ENCODE data around the gene TNS1.

Gene TNS1

DNA sequence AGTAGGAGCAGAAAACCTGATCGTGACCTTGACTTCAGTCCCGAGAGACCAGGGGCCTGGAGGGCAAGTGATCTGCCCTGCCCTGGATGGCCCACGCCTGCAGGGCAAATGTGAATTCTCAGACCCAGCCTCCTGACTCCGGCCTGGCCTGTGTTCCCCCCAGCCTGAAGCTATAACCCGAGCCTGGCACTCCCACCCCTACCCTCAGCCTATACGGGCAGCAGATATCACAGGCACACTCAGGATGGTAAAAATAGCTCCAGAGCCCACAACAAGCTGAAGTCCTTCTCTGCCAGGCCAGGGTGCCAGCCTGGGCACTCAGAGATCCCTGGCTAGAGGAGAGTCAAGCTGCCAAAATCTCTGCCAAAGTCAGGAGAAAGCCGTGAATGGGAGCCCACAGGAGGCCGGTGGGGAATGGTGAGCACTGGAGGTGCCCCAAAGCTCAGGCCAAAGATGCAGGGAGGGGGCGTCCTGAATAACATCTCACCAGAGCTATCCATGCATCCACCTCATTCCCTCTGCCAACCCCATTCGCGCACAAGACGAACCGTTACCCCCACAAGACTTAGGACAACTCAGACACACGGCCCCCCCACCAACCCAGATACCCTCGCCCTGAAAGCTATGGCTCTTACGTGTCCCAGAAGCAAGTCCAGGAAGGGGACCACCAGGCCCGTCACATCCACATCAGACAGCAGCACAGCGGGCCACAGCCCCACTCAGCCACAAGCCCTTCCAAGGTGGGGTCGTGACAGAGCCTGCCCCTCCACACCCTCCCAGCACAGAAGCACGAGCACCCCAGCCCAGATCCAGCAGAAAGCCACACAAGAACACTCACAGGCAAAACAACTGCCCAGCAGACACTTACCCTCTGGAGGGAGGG is 144.9 kb downstream of the TNS1 start:
- POLR2A ChIA-PET: interaction anchor here (0.6 kb wide), 1 partner anchor 21 kb away, joined by 3 read pairs; no protein-coding TSS in a partner anchor
- no peak for DNase-seq (ENCODE audit: extremely low spot score)
- TF ChIP-seq ARNT (IDR thresholded peaks at IDR 0.05) (no peak), HDGF (IDR thresholded peaks at IDR 0.05; ENCODE audit: borderline replicate concordance) (no peak), CTBP1 (IDR thresholded peaks at IDR 0.05; ENCODE audit: borderline replicate concordance) (no peak), L3MBTL2 (conservative IDR thresholded peaks at IDR 0.05) (no peak), FOXK2 (IDR thresholded peaks at IDR 0.05) (no peak), SP1 (IDR thresholded peaks at IDR 0.05) (no peak), LEF1 (IDR thresholded peaks at IDR 0.05; ENCODE audit: borderline replicate concordance) (no peak), NFRKB (IDR thresholded peaks at IDR 0.05) (no peak), TARDBP (IDR thresholded peaks at IDR 0.05) (no peak), SUZ12 (IDR thresholded peaks at IDR 0.05) (no peak), FOXA1 (IDR thresholded peaks at IDR 0.05) (no peak), ELF4 (IDR thresholded peaks at IDR 0.05) (no peak), ZNF384 (IDR thresholded peaks at IDR 0.05) (no peak), FOXM1 (IDR thresholded peaks at IDR 0.05; ENCODE audit: borderline replicate concordance) (no peak), BHLHE40 (IDR thresholded peaks at IDR 0.05; ENCODE audit: borderline replicate concordance) (no peak)
- TF ChIP-seq, protein P1, sequence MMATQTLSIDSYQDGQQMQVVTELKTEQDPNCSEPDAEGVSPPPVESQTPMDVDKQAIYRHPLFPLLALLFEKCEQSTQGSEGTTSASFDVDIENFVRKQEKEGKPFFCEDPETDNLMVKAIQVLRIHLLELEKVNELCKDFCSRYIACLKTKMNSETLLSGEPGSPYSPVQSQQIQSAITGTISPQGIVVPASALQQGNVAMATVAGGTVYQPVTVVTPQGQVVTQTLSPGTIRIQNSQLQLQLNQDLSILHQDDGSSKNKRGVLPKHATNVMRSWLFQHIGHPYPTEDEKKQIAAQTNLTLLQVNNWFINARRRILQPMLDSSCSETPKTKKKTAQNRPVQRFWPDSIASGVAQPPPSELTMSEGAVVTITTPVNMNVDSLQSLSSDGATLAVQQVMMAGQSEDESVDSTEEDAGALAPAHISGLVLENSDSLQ (IDR thresholded peaks at IDR 0.05): no peak
- CTCF ChIA-PET: interaction anchor here (0.8 kb wide), 1 partner anchor 22 kb away, joined by 3 read pairs; no protein-coding TSS in a partner anchor

DNA sequence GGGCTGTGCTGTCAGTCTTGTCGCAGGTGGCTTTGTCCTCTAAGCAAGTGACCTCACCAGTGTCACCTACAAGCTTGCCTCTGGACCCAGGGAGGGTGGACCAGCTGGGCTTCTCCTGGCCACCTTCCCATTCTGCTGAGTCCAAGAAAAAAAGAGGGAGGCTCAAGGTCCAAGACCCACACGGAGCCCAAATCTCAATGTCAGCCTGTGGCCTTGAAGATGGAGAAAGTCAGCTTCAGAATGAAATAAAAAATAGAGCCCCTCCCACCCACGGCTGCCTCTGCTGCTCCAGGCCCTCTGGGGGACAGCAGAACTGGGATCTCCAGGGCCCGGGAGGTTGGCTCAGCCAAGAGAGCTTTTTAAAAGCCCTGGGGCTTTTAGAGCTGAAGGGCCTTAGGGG is 145.9 kb downstream of the TNS1 start:
- DNase-seq (ENCODE audit: extremely low spot score): no peak
- ChIA-PET CTCF (no interaction called here), POLR2A (no interaction called here)

DNA sequence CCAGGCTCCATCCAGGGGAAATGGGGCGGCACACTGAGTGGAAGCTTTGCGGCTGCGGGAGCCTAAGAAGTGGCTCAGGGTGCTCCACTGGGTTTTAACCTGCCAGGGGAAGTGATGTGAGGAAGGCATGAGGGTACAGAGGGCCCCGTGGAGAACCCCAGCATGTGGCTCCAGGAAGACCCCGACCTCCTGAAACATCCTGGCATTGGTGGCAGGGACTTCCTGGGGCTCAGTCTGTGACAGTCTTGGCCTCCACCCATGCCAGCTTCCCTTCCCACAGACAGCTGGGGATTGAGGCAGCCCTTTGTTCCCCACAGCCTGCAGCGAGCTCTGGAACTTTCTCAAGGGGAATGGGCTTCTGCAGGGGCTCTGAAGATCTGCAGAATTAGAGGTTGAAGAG is 146.6 kb downstream of the TNS1 start:
- ChIA-PET CTCF (no interaction called here), POLR2A (no interaction called here)
- TF ChIP-seq ZNF384 (IDR thresholded peaks at IDR 0.05) (no peak), CTBP1 (IDR thresholded peaks at IDR 0.05; ENCODE audit: borderline replicate concordance) (no peak), L3MBTL2 (conservative IDR thresholded peaks at IDR 0.05) (no peak), SP1 (IDR thresholded peaks at IDR 0.05) (no peak), FOXK2 (IDR thresholded peaks at IDR 0.05) (no peak)
- DNase-seq (ENCODE audit: extremely low spot score): no peak

More for the DNA sequence above, 145.9 kb downstream of the TNS1 start:
- TF ChIP-seq FOXM1 (IDR thresholded peaks at IDR 0.05; ENCODE audit: borderline replicate concordance): no peak
- TF ChIP-seq, protein P1 (IDR thresholded peaks at IDR 0.05): no peak
- no peak for TF ChIP-seq L3MBTL2 (conservative IDR thresholded peaks at IDR 0.05)
- TF ChIP-seq ARNT (IDR thresholded peaks at IDR 0.05): no peak
- TF ChIP-seq NFRKB (IDR thresholded peaks at IDR 0.05): no peak
- no peak for TF ChIP-seq CTBP1 (IDR thresholded peaks at IDR 0.05; ENCODE audit: borderline replicate concordance)
- TF ChIP-seq ELF4 (IDR thresholded peaks at IDR 0.05): no peak
- TF ChIP-seq FOXA1 (IDR thresholded peaks at IDR 0.05): no peak
- TF ChIP-seq FOXK2 (IDR thresholded peaks at IDR 0.05): no peak
- no peak for TF ChIP-seq LEF1 (IDR thresholded peaks at IDR 0.05; ENCODE audit: borderline replicate concordance)
- TF ChIP-seq BHLHE40 (IDR thresholded peaks at IDR 0.05; ENCODE audit: borderline replicate concordance): no peak
- TF ChIP-seq SUZ12 (IDR thresholded peaks at IDR 0.05): no peak
- TF ChIP-seq HDGF (IDR thresholded peaks at IDR 0.05; ENCODE audit: borderline replicate concordance): no peak
- TF ChIP-seq SP1 (IDR thresholded peaks at IDR 0.05): no peak
- TF ChIP-seq ZNF384 (IDR thresholded peaks at IDR 0.05): no peak

DNA sequence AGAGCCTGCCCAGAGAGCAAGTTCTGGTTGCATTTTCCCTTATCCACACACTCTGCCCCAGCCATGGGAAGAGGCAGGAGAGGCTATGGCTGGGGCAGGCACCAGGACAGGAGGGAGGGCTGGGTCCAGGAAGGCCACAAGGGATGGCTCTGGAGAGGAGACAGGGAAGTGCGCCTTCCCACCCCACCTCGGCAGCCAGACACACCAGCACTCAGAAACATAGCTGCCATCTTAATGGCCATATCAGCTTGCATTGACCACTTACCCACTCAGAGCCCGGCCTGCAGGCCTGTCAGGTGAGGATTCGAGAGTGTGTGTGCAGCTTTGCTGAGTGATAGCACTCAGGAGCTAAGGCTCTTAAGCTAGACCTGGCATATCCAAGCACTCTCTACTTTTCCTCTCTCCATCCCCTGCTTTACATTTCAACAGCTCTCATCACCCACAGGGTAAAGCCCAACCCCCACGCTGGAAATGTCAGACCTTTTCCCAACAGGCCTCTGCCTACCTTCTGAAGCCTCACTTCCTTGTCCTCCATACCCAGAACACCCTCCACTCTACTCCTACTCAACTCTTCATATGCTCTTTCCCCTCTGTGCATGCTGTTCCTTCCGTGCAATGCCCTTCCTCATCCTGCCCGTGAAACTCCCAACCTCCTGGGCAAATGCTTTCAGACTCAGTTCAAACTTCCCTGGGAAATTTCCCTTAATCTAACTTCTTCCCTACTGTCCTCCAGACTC is 147.9 kb downstream of the TNS1 start:
- TF ChIP-seq HDGF (IDR thresholded peaks at IDR 0.05; ENCODE audit: borderline replicate concordance): no peak
- no peak for TF ChIP-seq BHLHE40 (IDR thresholded peaks at IDR 0.05; ENCODE audit: borderline replicate concordance)
- TF ChIP-seq LEF1 (IDR thresholded peaks at IDR 0.05; ENCODE audit: borderline replicate concordance): no peak
- no peak for TF ChIP-seq L3MBTL2 (conservative IDR thresholded peaks at IDR 0.05)
- TF ChIP-seq FOXK2 (IDR thresholded peaks at IDR 0.05): no peak
- no peak for TF ChIP-seq TARDBP (IDR thresholded peaks at IDR 0.05)
- no peak for TF ChIP-seq NFRKB (IDR thresholded peaks at IDR 0.05)
- TF ChIP-seq SP1 (IDR thresholded peaks at IDR 0.05): no peak
- no peak for TF ChIP-seq SUZ12 (IDR thresholded peaks at IDR 0.05)
- TF ChIP-seq ELF4 (IDR thresholded peaks at IDR 0.05): no peak
- TF ChIP-seq ZNF384 (IDR thresholded peaks at IDR 0.05): no peak
- TF ChIP-seq, protein P1 (IDR thresholded peaks at IDR 0.05): no peak
- TF ChIP-seq CTBP1 (IDR thresholded peaks at IDR 0.05; ENCODE audit: borderline replicate concordance): no peak
- no peak for TF ChIP-seq ARNT (IDR thresholded peaks at IDR 0.05)
- TF ChIP-seq FOXA1 (IDR thresholded peaks at IDR 0.05): no peak
- TF ChIP-seq FOXM1 (IDR thresholded peaks at IDR 0.05; ENCODE audit: borderline replicate concordance): no peak
- CTCF ChIA-PET: no interaction called here
- POLR2A ChIA-PET: no interaction called here
- DNase-seq (ENCODE audit: extremely low spot score): no peak

DNA sequence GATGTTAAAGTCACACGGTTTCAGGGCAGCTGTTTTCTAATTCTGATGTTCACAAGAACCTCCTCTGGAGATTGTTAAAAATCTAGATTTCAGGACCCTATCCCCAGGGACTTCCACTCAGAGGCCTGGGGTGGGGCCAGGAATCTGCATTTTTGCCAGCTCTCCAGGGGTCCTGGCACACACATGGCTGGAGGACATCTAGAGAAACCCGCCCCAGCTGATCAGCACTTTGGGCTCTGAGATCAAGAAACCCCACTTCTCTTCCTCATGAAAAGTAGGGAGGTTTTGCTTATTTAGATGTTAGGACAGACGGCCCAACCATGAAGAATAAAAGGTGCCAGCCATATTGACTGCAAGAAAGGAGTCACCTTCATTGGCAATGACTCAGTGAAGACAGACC is 148.8 kb downstream of the TNS1 start:
- ChIA-PET POLR2A (no interaction called here), CTCF (no interaction called here)
- DNase-seq (ENCODE audit: extremely low spot score): no peak
- no peak for TF ChIP-seq SP1 (IDR thresholded peaks at IDR 0.05)
- TF ChIP-seq, protein P1 (IDR thresholded peaks at IDR 0.05): no peak
- TF ChIP-seq FOXM1 (IDR thresholded peaks at IDR 0.05; ENCODE audit: borderline replicate concordance): no peak
- TF ChIP-seq NFRKB (IDR thresholded peaks at IDR 0.05): no peak
- no peak for TF ChIP-seq SUZ12 (IDR thresholded peaks at IDR 0.05)
- TF ChIP-seq LEF1 (IDR thresholded peaks at IDR 0.05; ENCODE audit: borderline replicate concordance): no peak

Data from HEK293T (cell line).